Measurements from ENCODE around the gene CCNL1.
"Not testable (repeated sequence)": the region's sequence is repeated elsewhere in the genome, so short reads cannot be mapped to it uniquely, and the experiment has no call there.

CCNL1 gene

DNA sequence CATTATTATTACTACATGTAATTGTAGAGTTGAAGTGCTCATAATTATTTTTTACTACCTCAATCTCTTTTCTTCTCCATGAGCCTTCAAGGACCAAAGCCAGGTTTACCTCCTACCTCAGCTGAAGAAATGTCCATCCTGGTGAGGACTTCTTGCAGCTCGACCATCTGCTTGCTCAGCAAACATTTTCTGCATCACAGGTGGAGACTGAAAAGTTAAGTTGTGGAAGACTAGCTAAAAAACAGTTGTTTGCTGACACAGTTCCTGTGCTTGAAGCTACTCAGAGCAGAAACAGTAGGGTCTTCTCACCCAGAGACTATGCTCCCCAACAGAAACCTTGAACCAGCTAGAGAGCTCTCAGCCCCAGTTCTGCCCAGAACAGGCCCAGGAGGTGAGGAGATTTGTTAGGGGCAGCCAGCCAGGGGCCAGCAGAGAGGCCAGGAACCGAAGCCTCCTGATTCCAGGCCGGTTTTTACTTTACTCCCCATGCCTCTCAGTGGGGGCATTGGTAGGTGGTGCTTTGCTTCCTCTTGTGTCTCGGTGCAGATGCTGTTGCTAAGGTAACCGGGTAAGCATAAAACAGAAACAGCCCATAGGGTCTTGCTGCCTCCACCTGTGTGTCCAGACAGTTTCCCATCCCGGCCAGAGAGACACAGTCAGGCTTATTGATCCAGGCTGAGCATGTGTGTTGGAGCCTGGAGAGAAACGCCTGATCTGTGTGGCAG lies 54.9 kb downstream of the CCNL1 start:
- TF ChIP-seq CTCF (IDR thresholded peaks at IDR 0.05; ENCODE audit: low read depth, low read length) = no peak
- no peak overlapping the region for H3K4me3 ChIP-seq (ENCODE audit: low read depth, low read length)

DNA sequence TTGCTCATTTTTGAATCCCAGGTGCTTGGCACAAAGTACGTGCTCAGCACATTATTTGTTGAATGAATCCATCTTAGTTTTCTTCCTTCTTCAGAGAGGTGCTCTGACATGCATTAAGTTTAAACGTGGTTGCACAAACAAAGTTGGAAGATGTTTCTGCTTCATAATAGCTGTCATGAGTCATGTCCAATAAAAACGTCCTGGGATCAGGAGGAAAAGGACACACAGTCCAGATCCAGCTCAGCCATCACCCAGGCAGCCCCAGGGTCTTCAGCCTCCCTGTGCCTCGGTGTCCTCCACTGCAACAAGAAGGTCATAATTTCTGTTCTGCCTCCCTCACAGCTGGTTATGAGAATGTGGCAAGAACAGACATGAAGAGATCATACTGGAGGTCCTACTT lies 55.4 kb downstream of the CCNL1 start:
- TF ChIP-seq CTCF (IDR thresholded peaks at IDR 0.05; ENCODE audit: low read depth, low read length) = no peak
- no peak overlapping the region for H3K4me3 ChIP-seq (ENCODE audit: low read depth, low read length)

DNA sequence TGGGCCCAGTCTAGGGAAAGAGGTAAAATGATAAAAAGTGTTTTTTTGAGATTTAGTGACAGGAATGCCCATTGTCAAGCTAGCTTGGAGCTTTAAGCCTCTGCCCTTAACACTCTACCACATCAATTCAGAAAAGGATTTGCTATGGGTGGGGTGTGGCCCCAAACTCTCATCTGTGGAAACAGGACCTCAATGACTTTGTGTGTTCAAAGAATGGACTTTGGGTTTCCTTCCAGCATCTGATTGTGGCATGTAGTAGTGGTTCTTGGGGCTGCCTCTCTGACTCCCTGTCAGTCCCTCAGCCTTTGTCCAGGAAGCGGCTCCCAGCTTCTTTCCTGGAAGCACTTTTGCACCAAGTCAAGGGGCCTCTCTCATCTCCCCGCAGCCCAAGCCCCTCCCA lies 56.1 kb downstream of the CCNL1 start:
- no peak for TF ChIP-seq CTCF (IDR thresholded peaks at IDR 0.05; ENCODE audit: low read depth, low read length)
- H3K4me3 ChIP-seq (ENCODE audit: low read depth, low read length) = no peak overlapping the region

DNA sequence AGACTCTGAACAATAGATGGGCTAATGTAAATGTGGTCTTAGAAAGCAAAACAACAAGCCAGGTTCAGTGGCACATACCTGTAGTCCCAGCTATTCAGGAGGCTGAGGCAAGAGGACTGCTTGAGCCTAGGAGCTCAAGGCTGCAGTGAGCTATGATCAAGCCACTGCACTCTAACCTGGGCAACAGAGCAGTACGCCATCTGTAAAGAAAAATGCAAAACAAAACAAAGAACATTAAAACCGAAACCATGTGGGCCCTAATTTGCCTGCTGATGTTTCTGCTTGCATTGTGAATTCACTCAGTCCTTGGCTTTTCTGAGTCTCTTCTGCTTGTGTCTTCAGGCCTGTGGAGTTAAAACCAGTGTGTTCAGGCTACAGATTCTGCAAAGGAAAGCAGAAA lies 56.7 kb downstream of the CCNL1 start:
- no peak for TF ChIP-seq CTCF (IDR thresholded peaks at IDR 0.05; ENCODE audit: low read depth, low read length)
- no peak overlapping the region for H3K4me3 ChIP-seq (ENCODE audit: low read depth, low read length)

DNA sequence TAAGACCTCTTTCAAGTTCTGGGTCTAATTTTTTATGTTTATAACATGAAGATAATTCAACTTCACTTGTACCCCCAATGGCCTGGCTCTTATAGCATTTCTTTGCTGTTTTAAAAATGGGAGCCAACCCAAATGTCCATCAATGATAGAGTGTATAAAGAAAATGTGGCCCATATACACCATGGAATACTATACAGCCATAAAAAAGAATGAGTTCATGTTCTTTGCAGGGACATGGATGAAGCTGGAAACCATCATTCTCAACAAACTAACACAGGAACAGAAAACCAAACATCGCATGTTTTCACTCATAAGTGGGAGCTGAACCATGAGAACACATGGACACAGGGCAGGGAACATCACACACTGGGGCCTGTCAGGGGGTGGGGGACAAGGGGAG lies 57.4 kb downstream of the CCNL1 start:
- H3K4me3 ChIP-seq (ENCODE audit: low read depth, low read length) = not testable (repeated sequence)

- TF ChIP-seq CTCF (IDR thresholded peaks at IDR 0.05; ENCODE audit: low read depth, low read length) = no peak
- no peak overlapping the region for H3K4me3 ChIP-seq (ENCODE audit: low read depth, low read length)
These were observed 57.8 kb downstream of the CCNL1 start for GRCh38 chr3:157102098-157102497.

- no peak for TF ChIP-seq CTCF (IDR thresholded peaks at IDR 0.05; ENCODE audit: low read depth, low read length)
- no peak overlapping the region for H3K4me3 ChIP-seq (ENCODE audit: low read depth, low read length)
These were observed 58.5 kb downstream of the CCNL1 start for GRCh38 chr3:157101486-157101885.

Measured in WI38 (cell line).